ENCODE data around the gene CARMIL1.
"Not testable (repeated sequence)": the region's sequence is repeated elsewhere in the genome, so short reads cannot be mapped to it uniquely, and the experiment has no call there.

The CARMIL1 gene

DNA sequence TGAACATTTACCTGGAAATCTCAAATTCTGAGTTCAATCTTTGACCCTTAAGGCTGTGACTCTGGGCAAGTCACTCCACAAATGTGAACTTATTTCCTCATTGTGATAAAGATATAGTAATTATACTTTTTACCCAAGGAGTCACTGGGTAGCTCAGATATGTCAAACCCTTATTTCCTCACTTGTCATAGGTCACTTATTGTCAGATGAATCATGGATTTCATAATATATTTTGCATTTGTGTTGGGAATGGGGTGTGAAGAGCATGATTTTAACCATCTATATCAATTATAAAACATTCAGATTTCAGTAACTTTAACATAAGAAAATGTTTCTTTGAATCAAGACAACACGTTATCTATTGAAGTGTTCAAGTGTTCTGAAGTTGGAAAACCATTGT is 3.7 kb upstream of the CARMIL1 start:
- in situ Hi-C loops (cut with MboI; ENCODE audit: low sequenced_read_pairs), result no loop called here

DNA sequence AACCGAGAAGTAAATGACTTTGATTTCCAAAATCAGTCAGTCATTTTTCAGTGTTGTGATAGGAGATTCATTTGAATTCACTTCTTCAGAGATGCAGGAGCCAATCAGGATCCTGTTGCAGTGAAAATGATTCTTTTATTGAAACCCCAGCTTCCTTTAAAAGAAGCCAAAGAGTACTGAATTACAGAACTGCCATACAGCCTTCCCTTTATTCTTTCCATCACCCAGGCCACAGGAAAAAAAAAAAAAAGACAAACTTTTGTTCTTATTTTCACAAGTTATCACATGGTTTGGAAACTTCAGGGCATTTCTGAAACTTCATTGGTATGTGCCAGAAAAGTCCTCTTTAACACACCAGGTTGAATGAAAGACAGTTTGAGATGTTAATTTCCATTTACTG is 1.8 kb upstream of the CARMIL1 start:
- in situ Hi-C loops (cut with MboI; ENCODE audit: low sequenced_read_pairs), result no loop called here

DNA sequence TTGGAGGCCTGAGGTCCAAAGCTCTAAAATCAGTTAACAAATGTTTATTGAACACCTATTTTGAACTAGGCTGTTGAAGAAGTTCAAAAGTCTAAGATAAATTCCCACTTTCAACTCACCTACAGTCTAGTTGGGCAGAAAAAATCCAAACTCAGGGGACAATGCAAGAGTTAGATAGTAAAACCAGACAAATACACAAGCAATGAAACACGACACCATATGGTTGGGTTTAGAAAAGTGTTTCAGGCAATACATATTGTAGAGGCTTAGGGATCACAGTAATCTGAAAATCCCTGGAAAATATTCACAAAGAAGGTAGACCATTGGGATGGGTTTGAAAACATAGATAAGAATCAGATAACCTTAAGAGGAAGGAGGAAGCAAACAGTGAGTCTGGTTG is 1.3 kb upstream of the CARMIL1 start:
- in situ Hi-C loops (cut with MboI; ENCODE audit: low sequenced_read_pairs), result no loop called here

DNA sequence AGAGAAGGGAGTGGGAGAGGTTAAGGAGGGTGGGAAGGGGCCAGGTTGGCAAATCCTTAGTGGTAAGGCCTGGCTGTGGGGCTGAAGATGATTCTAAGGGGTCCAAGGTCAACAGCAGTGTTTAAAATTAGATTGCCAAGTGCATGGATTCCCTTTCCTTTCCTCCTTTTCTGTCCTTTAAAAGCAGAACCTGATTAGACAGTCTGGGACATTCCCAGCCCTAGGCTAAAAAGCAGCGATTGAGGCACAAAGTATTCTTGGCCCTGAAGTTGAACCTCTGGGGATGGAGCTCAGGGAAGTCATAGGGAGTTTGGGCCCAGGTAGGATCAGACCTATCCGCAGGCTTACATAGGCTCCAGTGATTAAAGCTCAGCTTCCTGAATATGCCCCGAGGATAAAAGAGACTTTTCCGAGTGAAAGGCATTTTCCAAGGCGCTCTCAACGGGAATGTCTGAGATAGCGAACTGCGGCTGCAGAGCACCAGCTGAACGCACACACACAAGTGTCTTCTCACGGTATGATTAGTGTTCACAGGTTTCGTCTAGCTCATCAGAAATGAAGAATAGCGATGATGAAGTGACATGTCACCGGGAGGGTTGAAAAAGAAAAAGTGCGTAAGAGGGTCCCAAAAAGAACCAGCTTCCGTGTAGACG is 787 bp upstream of the CARMIL1 start:
- in situ Hi-C loops (cut with MboI; ENCODE audit: low sequenced_read_pairs), result no loop called here

DNA sequence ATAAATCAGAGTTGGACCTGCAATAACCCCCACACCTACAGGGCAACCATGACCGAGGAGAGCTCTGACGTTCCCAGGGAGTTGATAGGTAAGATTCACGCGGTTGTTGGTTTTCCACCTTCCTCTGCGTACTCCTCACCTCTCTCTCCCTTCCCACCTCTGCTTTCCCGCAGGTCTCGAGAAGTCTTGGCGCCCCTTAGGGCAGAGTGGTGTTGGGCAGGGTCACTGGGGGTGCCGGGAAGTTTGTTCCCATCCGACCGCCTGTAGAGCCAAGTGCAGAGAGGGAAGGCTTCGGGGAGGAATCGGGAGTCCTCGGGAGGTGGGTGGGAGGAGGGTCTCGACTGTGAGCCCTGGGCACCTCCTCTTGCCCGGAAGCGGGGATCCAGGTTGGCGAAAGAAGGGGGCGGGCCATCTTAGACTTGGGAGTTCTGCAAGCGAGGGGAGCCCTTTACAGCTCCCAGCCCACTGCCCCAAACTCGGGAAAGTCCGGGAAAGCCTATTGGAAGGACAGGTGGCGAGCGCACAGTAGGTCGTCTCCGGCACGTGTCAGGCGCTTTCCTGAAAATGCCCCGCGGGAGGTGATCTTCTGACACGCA is 672 bp downstream of the CARMIL1 start:
- in situ Hi-C loops (cut with MboI; ENCODE audit: low sequenced_read_pairs), result no loop called here

DNA sequence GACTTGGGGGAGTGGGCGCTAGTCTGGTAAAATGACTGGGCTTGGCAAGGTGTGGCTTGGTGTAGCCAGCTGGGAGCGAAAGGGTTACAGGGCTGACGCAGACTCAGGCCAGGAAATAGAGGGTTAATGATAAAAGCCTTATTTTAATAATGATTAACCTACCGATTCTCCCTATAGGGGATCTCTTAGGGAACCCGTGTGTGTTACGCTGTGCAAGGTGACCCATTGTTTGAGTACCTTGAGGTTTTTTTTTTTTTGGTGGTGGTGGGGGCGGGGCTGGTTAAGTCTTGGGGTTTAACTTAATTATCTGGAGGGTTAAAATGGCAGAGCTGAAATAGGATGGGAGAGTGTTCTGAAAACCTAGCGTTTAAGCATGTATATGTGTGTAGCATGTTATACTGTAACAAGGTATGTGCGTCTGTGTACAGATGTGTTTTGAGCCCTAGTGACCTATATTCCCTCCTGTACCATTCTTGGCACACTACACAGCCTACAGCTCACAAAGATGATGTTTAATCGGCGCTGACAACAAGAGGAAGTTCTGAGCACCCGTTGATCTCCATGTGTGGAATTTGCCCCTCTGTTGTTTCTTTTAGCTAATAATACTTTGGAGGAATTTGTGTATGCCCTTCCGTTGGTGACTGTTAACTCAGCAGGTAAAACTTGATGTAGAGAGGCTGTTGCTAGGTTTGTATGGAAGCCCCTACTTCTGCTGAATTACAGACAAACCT is 1.3 kb downstream of the CARMIL1 start:
- in situ Hi-C loops (cut with MboI; ENCODE audit: low sequenced_read_pairs), result no loop called here

DNA sequence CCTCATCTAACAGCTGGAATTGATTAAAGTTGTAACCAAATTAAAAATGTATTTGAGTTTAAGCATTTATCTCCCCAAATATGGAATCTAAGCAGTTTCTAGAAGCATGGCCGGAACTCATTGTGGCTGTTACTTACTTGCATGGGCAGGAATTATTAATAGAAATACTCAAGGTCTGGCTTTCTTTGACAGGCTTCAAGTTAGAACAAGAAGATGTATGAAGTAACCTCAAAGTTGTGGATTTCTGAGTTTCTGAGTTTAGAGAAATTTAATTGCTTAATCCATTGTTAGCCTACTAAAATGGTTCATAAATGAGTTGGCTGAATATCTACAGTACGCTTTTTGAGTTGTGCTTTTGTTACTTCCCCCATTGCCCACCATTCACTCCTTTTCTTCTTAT is 7.7 kb downstream of the CARMIL1 start:
- in situ Hi-C loops (cut with MboI; ENCODE audit: low sequenced_read_pairs), result no loop called here

DNA sequence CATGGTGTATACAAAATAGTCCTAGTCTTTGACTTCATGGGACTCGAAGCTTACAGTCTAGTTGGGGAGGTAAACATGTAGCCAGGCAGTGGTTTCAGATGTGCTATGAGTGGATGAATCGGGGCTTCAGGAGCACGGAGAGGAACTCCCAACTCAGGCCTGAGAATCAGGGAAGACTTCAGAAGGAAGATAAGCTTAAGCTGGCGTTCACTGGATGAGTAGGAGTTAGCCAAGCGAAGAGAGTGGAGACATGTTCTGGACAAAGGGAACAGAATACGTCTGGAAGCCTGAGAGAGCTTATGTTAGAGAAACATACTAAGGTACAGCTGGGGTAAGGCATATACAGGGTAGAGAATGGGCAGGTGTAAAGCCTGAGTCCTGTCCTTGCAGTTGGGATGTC is 8.8 kb downstream of the CARMIL1 start:
- in situ Hi-C loops (cut with MboI; ENCODE audit: low sequenced_read_pairs), result no loop called here

DNA sequence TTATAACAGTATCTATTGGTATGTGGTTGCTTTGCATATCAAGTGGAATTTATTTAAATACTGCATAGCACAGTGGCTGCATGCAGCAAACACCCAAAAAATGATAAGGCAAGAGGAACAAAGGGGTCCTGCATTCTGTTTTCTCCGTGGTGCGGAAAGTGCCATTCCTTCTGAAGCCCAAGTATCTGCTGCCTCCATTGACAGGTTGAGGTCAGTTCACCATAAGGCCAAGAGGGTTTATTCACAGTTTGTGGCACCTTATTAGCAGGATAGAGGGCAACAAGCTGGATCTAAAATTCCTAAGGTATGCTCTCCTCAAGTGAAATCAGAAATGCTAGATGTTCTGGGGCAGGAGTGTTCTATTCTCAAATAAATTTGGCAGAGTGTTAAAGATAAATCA is 9.3 kb downstream of the CARMIL1 start:
- in situ Hi-C loops (cut with MboI; ENCODE audit: low sequenced_read_pairs), result no loop called here

DNA sequence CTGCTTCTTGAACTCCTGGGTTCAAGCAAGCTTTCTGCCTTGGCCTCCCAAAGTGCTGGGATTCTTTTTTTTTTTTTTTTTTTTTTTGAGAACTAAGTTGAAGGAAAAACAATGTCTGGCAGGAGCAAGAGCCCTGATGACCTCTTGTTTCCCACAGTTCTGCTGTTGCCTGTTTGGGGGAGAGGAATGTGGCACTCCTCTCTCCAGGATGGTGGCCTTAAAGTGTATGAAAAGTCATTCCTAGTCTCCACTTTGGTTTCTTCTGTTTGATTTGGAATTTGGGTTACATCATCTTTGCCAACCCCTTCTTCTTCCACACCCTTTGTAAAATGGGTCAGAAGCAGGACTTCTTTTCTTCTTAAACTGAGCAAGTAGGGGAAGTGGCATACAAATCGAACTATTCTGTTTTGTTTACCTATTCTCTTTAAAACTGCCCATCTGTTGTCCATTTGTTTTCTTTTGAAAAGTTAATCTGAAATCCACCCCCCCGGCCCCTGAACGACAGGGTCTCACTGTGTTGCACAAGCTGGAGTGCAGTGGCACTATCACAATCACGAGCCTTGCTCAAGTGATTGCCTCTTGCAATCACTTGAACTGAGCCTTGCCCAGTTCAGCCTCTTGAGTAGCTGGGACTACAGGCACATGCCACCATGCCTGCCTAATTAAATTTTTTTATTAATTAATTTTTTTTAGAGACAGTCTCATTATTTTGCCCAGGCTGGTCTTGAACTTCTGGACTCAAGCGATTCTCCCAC is 11.3 kb downstream of the CARMIL1 start:
- in situ Hi-C loops (cut with MboI; ENCODE audit: low sequenced_read_pairs), result no loop called here

DNA sequence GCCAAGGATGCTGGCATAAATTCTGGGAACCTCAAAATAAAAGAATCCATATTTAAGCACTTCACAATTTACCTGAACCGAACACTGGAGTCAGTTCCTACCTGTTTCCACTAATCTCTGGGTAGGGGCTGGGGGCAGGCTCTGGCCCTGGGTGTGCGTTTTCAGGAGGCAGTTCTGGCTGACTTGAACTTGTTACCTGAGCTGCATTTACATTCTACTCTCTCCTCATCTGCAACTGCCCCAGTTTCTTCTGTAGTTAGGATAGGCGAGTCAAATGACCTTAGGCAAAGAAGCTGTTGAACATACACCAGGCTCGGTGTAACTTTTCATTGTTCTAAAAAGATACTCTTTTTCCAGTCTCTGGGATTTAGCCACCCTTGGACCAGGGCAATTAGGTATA is 13.2 kb downstream of the CARMIL1 start:
- in situ Hi-C loops (cut with MboI; ENCODE audit: low sequenced_read_pairs), result no loop called here

DNA sequence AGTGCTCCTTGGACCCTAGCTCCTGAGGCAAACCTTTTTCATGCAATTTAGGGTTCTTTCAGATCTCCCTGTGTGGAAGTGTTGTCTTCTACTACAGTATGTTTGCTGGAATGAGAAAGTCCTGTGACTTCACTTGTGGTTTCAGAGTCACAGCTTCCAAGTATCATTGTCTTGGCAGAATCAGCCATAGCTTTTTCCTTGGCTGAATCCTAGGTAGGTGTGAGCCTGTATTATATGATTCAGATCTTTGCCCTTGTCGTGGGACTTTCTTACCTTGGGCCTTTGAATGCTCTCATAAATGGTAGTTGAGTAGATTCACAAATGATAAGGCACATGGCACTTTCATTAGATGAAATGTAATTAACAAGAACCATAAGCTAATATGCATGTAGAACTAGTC is 16.5 kb downstream of the CARMIL1 start:
- in situ Hi-C loops (cut with MboI; ENCODE audit: low sequenced_read_pairs), result no loop called here

DNA sequence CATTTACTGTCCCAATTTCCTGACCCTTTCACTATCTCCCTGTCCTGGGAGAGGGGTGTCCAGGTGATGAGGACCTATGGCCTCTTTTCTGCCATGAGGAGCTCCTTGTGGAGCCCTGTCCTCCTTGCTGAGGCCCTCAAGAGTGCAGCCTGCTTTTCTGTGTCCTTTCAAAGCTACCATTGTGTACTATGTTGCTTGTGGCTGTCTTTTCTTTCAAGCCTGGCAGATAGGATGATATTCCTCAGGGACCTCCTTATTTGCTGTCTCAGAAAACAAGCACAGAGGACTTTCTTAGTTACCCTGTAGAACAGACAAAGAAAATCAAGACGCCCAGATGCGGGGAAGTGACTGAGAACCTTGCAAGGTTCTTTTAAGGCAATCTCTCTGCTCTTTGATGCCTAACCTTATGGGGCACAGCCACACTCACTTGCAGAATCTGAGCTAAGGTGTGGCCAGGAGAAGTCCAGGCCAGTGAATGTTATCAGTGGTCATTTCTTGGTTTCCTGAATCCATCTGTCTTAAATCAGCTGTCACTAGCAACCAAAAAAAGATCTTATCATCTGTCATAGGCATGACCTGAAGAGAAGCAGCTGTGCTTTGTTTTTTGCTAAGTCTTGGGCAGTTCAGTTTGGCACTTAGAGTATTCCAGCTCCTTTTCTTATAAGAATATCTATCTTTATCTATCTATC is 17.2 kb downstream of the CARMIL1 start:
- in situ Hi-C loops (cut with MboI; ENCODE audit: low sequenced_read_pairs), result no loop called here

DNA sequence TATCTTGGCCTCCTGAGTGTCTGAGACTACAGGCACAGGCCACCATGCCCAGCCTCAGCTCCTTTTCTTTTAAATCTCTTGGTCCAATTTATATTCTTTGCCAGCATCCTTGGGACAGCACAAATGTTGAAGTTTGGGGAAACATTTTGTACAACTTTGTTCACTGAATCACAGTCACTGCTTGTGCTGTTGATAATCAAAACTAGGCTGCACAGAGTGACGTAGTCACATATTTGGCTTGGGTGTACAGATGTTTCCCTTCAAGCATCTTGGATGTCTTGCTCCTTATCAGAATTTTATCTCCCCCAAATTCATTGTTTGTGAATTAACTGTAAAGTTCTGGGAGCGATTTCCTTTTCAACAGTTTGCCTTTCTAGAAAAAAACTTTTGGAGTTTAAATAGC is 17.9 kb downstream of the CARMIL1 start:
- in situ Hi-C loops (cut with MboI; ENCODE audit: low sequenced_read_pairs), result no loop called here

DNA sequence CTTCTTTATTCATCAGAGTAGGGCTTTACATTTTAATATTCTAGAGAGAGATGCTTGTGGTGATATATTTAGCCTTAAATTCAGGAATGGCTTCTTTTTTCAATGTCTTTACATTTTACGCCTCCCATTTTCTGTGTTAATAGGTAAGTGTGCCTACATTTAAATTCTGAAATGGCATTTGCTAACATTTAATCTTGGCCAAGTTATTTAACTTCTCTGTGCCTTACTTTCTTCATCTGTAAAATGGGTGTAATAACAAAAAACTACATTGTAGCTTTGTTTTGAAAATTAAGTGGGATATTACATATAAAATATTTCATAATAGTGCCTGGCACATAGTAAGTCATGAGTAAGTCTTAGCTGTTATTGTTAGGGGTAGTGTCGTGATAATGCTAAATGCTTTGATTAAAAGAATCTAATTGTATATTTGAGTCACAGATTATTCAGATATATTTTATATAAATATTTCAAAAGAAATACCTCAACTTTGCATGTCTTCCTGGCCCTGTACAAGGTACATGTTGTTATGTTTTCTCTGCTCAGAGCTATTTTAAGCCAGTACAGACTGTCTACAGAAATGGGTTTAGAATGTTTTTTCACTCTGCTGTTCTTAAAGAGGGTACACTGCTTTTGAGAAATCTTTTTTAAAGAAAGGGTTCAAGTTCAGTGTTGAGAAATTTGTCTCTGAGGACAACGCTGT is 18.8 kb downstream of the CARMIL1 start:
- in situ Hi-C loops (cut with MboI; ENCODE audit: low sequenced_read_pairs), result no loop called here

DNA sequence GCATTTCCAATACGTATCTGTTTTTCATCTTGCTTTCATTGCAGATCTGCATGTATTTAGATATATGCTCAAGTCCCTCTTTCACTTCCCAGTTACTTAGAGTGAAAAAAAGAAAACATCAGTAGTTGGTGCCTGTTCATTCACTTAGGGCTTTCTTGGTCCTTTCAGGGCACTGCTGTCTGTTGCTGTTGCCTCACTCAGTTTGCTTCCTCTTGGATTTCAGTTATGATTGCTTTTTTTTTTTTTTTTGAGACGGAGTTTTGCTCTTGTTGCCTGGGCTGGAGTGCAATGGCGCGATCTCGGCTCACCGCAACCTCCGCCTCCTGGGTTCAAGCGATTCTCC is 19.3 kb downstream of the CARMIL1 start:
- in situ Hi-C loops (cut with MboI; ENCODE audit: low sequenced_read_pairs), result not testable (repeated sequence)

DNA sequence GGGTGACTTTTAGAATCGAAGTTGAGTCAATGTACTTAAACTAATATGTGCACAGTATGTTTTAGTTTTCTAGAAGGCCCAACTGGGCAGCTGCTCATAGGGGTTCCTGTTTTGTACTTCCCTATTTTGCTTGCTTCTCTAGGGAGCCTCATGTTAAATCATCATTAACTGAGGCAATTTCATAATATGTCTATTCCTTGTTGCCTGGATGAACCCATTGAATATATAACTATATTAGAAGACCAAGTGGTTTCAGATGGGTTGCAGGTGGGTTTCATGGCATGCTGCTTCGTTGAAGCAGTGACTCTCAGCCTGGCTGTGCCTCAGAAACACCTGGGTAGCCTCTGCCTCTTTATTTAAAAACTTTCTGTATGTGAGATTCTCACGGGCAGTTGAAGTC is 22.2 kb downstream of the CARMIL1 start:
- in situ Hi-C loops (cut with MboI; ENCODE audit: low sequenced_read_pairs), result no loop called here

DNA sequence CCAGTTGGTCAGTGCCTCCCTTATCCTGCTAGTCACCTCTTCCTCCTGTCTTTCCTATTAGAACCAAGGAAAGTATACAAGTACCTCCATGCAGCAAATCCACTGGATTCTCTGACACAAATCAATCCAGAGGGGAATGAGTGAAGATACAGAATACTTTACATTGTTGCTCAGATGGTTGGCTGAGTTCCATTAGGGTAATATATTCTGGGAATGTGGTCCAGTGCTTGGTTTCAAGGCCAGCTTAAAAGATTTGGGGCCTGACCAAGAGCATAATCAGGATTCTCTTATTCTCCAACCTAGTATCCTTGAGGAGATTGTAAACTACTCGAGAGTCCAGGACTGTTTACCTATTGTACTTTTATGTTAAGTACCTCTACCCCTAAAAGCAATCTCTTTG is 23.0 kb downstream of the CARMIL1 start:
- in situ Hi-C loops (cut with MboI; ENCODE audit: low sequenced_read_pairs), result no loop called here

DNA sequence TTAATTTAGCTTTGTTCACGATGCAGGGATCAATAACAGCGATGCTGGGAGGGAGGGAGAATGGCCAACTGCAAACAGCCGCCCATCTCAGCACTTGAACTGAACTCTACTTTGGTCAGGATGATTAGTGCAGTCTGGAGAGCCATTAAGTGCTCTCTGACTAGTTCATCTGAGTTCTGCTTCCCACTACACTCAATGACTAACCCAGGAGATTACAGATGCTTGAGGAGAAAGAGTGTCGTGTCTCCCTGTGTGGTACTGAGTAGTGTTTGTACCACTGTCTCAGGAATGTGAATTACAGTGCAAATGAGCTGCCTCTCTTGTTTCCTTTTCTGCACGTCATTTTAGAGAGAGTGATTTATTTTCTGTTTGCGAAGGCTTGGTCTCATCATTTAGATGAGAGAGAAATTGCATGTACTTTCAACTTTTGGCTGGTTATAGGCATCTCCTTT is 23.5 kb downstream of the CARMIL1 start:
- in situ Hi-C loops (cut with MboI; ENCODE audit: low sequenced_read_pairs), result no loop called here

DNA sequence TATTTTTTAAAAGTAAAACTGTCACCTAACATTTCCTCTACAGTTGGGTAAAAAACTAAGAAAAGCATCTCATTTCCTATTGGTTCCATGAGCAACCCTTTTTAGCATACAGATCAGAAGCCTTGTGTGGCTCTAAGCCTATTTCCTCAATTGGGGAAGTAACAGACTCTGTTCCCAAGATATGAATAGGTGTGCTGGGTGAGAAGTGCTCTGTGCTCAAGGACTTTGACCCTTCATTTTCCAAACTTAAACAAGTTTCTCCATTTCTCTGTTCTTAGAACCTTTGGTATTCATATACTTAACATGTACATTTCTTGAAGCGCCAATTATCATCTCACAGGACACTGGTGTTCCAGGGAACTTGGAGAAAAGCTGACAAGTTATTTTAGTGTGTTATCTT is 24.1 kb downstream of the CARMIL1 start:
- in situ Hi-C loops (cut with MboI; ENCODE audit: low sequenced_read_pairs), result no loop called here

DNA sequence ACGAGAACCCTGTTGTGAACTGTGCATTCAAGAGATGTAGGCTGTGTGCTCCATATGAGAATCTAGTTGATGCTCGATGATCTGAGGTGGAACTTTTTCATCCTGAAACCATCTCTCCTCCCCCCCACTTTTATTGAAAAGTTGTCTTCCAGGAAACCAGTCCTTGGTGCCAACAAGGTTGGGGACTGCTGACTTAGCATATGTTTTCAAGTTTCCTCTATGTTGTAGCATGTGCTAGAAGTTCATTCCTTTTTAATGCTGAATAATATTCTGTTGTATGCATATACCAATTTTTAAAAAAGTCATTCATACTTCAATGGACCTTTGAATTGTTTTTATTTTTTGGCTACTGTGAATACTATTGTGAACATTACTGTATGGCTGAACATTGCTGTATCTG is 27.2 kb downstream of the CARMIL1 start:
- in situ Hi-C loops (cut with MboI; ENCODE audit: low sequenced_read_pairs), result no loop called here

Measured in HL-60/S4 treated with retinoic acid at 250 ng/mL for 4 days and 3 days (cell line).